SIG-M5 (cell line): ENCODE results near the gene UBE2Q2.
"Not testable (repeated sequence)": the region's sequence is repeated elsewhere in the genome, so short reads cannot be mapped to it uniquely, and the experiment has no call there.

Experiments used
- DNase-seq: peaks from one replicate; lab custom pipeline; 2025; lab: John Stamatoyannopoulos, UW

UBE2Q2 gene

GRCh38 chr15:75864213-75865059, 21.2 kb downstream of the UBE2Q2 start:
- no peak for DNase-seq

- not testable (repeated sequence) for DNase-seq
These were observed 22.8 kb downstream of the UBE2Q2 start for GRCh38 chr15:75866045-75866444.

- no peak for DNase-seq
These were observed 23.7 kb downstream of the UBE2Q2 start for GRCh38 chr15:75866916-75867315.

GRCh38 chr15:75867449-75867848, 24.2 kb downstream of the UBE2Q2 start:
- DNase-seq: no peak

- DNase-seq: no peak
These were observed 24.8 kb downstream of the UBE2Q2 start for GRCh38 chr15:75868019-75868418.

- no peak for DNase-seq
These were observed 26.2 kb downstream of the UBE2Q2 start for GRCh38 chr15:75869446-75869845.

GRCh38 chr15:75871589-75871988, 28.3 kb downstream of the UBE2Q2 start:
- not testable (repeated sequence) for DNase-seq

- DNase-seq: no peak
These were observed 29.2 kb downstream of the UBE2Q2 start for GRCh38 chr15:75872403-75872990.

- DNase-seq: no peak
These were observed 40.8 kb downstream of the UBE2Q2 start for GRCh38 chr15:75884041-75884440.

- DNase-seq: no peak
These were observed 43.9 kb downstream of the UBE2Q2 start for GRCh38 chr15:75887178-75887577.

- peak; percentile 8 for DNase-seq
These were observed 48.6 kb downstream of the UBE2Q2 start for GRCh38 chr15:75891895-75892294.

- DNase-seq: no peak
These were observed 52.5 kb downstream of the UBE2Q2 start for GRCh38 chr15:75895731-75896130.

- no peak for DNase-seq
These were observed 57.3 kb downstream of the UBE2Q2 start for GRCh38 chr15:75900577-75900976.

- no peak for DNase-seq
These were observed 58.9 kb downstream of the UBE2Q2 start for GRCh38 chr15:75902129-75902557.

GRCh38 chr15:75903331-75904239, 60.3 kb downstream of the UBE2Q2 start, which contains the start of gene FBXO22:
FBXO22 (plus strand) TSS chr15:75903878; CDS start chr15:75903964, 86 bp downstream.
- DNase-seq: no peak

- DNase-seq: no peak
These were observed 62.0 kb downstream of the UBE2Q2 start for GRCh38 chr15:75905231-75905630.

GRCh38 chr15:75910355-75910754, 67.1 kb downstream of the UBE2Q2 start:
- not testable (repeated sequence) for DNase-seq

GRCh38 chr15:75916978-75917377, 73.7 kb downstream of the UBE2Q2 start:
- DNase-seq: no peak

GRCh38 chr15:75918135-75918534, 74.9 kb downstream of the UBE2Q2 start:
- DNase-seq: no peak

GRCh38 chr15:75920079-75920478, 76.8 kb downstream of the UBE2Q2 start:
- DNase-seq: no peak

- DNase-seq: no peak
These were observed 78.8 kb downstream of the UBE2Q2 start for GRCh38 chr15:75921732-75922703.
